Measurements from ENCODE around the gene ZCCHC10. TPM values are rescaled to one million over a fixed set of nuclear protein-coding genes. Genes with fewer than 3 reads are reported as not detected.
"Not testable (repeated sequence)": the region's sequence is repeated elsewhere in the genome, so short reads cannot be mapped to it uniquely, and the experiment has no call there.

ZCCHC10 gene
- total RNA-seq, 1 donor from 2014 or later, result 18.5 TPM

DNA sequence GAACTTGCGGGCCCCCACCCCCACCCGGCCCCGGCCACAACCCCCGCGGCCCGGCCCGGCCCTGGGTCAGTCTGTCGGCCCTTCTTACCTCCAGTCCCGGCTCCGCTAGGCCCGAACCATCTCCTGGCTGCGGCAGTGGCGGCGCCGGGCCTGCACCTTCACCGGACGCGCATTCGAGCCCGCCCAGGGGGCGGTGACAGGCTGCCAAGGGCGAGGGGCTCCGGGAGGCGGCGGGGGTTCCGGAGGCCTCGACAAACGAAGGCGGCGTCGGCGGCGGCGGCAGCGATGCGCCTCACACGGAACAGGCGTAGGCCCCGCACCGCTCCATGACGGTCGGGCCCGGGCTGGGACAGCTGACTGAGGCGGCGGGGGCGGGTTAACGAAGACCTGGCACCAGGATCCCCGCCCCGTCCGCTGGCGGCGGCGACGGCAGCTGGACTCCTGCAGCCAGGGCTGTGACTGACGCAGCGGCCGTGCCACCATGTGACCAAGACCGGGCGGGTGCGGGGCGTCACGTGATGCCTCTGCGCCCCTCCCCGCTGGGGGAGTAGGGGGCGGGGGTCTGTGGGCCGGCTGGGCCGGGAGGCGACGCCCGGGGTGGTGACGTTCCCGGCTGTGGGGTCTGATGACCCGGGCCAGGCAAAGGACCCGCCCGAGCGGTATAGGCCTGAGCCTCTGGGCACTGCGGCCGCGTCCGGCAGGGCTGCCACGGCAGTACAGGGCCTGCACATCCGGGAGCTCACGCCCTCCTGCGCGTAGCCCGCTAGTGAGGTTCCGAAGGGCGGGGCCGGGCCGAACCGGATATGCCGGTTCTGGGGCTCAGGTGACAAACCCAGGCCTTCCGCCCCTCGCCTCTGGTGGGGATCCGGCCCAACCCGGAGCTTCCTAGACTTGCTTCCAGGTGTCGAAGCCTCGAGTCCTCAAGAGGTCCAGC is 62.9 kb downstream of the ZCCHC10 start, which contains the start of gene AFF4:
TSS of gene AFF4 (minus strand) at position 464 of the 934 bp plus-strand sequence. CDS start 26,445 bp downstream, outside the sequence.
- H3K27me3 ChIP-seq (ENCODE audit: low read depth), result no peaks in the 10 kb centered on the region
- peak within 1 kb of the TSS; percentile 99 for H3K27ac ChIP-seq
- H3K4me3 ChIP-seq, result peak within 1 kb of the TSS; percentile 81
- H3K36me3 ChIP-seq, result no peaks in the 10 kb centered on the region
- ATAC-seq, result peak; percentile 97 to 99
- intact Hi-C loops (cut with DNase I), result no loop called here
- H3K4me1 ChIP-seq, result peaks cover 34% of the 10 kb centered on the region
- H3K9me3 ChIP-seq, result no peaks in the 10 kb centered on the region
- DNase-seq, result peak; percentile 99
- TF ChIP-seq, protein P1, sequence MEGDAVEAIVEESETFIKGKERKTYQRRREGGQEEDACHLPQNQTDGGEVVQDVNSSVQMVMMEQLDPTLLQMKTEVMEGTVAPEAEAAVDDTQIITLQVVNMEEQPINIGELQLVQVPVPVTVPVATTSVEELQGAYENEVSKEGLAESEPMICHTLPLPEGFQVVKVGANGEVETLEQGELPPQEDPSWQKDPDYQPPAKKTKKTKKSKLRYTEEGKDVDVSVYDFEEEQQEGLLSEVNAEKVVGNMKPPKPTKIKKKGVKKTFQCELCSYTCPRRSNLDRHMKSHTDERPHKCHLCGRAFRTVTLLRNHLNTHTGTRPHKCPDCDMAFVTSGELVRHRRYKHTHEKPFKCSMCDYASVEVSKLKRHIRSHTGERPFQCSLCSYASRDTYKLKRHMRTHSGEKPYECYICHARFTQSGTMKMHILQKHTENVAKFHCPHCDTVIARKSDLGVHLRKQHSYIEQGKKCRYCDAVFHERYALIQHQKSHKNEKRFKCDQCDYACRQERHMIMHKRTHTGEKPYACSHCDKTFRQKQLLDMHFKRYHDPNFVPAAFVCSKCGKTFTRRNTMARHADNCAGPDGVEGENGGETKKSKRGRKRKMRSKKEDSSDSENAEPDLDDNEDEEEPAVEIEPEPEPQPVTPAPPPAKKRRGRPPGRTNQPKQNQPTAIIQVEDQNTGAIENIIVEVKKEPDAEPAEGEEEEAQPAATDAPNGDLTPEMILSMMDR (IDR thresholded peaks at IDR 0.05), result no peak

DNA sequence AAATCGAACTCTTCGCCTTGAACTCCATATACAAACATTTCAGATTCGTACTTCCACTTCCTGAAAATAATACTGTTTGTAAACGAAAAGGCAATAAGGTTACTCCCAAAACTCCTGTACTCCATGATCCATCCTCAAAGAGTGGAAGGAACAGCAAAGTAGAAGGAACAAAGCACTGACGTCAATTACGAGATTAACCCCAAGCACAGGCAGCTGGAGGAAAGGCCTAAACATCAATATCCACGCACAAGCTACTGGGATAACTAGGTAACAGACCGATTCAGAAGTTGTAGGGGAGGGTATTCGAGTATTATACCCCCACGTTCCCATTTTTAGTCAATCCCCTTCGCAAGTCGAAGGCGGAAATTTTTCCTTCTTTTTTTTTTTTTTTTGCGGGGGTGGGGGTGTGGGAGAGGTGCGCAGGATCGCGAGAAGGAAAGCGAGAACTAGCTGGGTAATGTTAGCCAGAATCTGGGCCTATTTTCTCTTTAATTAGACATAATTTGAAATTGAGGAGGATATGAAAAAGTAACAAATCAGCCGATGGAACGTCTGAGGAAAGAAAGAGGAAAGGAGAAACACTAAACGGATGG is 63.8 kb downstream of the ZCCHC10 start:
- intact Hi-C loops (cut with DNase I), result no loop called here

DNA sequence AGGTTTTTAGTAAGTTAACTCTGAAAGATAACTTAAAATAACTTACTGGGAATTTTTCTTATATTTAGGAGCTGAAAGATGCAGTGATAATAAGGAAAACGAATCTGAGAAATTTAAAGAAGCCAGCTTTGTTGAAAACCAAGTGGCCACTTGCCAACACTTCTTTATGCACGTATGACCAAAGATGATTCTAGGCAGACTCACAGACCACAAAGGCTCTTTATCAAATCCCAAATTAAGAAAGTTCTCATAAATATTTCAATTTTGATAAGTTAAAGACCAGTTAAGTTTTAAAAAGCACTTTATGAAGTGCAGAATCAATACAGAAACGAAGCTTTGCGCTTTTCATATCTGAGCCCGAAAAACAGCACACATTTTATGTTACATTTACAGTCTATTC is 64.5 kb downstream of the ZCCHC10 start:
- Histone ChIP-seq H3K36me3 (peaks cover 6% of the 10 kb centered on the region), H3K4me3 (peak overlapping the region; percentile 81), H3K27ac (peak overlapping the region; percentile 99), H3K4me1 (peaks cover 40% of the 10 kb centered on the region), H3K9me3 (no peaks in the 10 kb centered on the region), H3K27me3 (ENCODE audit: low read depth) (no peaks in the 10 kb centered on the region)
- TF ChIP-seq, protein P1 (IDR thresholded peaks at IDR 0.05), result no peak
- intact Hi-C loops (cut with DNase I), result no loop called here
- DNase-seq, result no peak
- ATAC-seq, result no peak

More for the DNA sequence above, 63.8 kb downstream of the ZCCHC10 start:
- no peak for DNase-seq
- peak; percentile 28 to 61 for ATAC-seq
- Histone ChIP-seq H3K27ac (peak overlapping the region; percentile 99), H3K27me3 (ENCODE audit: low read depth) (no peaks in the 10 kb centered on the region), H3K36me3 (no peaks in the 10 kb centered on the region), H3K4me3 (peak overlapping the region; percentile 81), H3K9me3 (no peaks in the 10 kb centered on the region), H3K4me1 (peaks cover 36% of the 10 kb centered on the region)
- TF ChIP-seq, protein P1 (IDR thresholded peaks at IDR 0.05), result no peak

DNA sequence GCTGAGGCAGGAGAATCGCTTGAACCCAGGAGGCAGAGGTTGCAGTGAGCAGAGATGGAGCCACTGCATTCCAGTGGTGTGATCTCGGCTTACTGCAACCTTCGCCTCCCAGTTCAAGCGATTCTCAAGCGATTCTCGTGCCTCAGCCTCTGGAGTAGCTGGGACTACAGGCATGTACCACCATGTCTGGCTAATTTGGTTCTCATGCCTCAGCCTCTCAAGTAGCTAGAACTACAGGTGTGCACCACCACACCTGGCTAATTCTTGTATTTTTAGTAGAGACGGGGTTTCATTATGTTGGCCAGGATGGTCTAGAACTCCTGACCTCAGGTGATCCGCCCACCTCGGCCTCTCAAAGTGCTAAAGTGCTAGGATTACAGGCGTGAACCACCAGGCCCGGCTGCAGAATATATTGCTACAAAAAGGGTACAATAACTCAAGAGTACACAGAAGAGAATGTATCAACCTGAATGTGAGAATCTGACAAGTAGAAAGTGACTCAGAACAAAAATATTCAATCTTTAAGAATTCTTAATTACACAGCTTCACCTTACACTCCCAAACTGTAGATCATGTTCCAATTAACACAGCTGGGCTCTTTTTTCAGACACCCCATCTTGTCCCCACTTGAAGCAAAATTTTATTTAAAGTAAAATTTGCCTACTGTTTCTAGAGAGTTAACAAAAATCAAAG is 65.1 kb downstream of the ZCCHC10 start:
- H3K9me3 ChIP-seq; H3K36me3 ChIP-seq; DNase-seq; intact Hi-C loops (cut with DNase I); H3K27me3 ChIP-seq (ENCODE audit: low read depth); ATAC-seq: not testable (repeated sequence)
- peak overlapping the region; percentile 99 for H3K27ac ChIP-seq
- H3K4me3 ChIP-seq, result peak overlapping the region; percentile 81
- H3K4me1 ChIP-seq, result peaks cover 42% of the 10 kb centered on the region

DNA sequence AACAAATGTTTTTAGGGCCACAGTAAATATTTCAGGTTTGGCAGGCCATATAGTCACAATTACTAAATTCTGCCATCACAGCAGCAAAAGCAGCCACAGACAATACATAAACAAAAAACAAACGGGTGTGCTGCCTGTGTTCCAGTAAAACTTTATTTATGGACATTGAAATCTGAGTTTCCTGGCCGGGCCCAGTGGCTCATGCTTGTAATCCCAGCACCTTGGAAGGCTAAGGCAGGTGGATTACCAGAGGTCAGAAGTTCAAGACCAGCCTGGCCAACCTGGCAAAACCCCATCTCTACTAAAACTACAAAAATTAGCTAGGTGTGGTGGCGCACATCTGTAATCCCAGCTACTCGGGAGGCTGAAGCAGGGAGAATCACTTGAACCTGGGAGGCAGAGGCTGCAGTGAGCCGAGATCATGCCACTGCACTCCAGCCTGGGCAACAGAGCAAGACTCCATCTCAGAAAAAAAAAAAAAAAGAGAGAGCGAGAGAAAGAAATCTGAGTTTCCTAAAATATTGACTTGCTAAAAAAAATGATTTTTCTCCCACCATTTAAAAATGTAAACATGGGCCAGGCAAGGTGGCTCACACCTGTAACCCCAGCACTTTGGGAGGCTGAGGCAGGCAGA is 70.1 kb downstream of the ZCCHC10 start:
- DNase-seq; intact Hi-C loops (cut with DNase I); H3K27ac ChIP-seq; ATAC-seq; H3K4me3 ChIP-seq; H3K9me3 ChIP-seq; H3K27me3 ChIP-seq (ENCODE audit: low read depth): not testable (repeated sequence)
- H3K36me3 ChIP-seq, result peaks cover 13% of the 10 kb centered on the region
- peaks cover 54% of the 10 kb centered on the region for H3K4me1 ChIP-seq

DNA sequence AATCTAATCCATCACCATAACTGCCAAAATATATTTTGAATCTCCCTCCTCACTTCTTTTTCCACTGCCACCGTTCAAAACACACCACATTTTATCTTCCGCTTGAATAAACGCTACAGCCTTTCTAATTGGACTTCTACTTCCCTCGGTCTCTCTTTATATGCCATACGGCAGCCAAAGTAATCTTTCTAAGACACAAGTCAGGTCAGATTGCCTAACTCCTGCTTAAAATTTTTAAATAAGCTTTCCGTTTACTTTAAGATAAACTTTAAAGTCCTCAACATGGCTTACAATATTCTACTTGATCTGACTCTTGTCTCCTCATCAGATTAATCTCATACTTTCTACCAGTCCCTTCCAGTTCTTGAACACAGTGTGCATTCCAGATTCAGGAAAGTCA is 72.6 kb downstream of the ZCCHC10 start:
- H3K9me3 ChIP-seq, result no peaks in the 10 kb centered on the region

More for the DNA sequence above, 72.6 kb downstream of the ZCCHC10 start:
- H3K27me3 ChIP-seq (ENCODE audit: low read depth), result no peaks in the 10 kb centered on the region
- ATAC-seq (peak in 1 of 2 donors; percentile 9), DNase-seq (no peak)
- H3K36me3 ChIP-seq, result peaks cover 13% of the 10 kb centered on the region
- peaks cover 31% of the 10 kb centered on the region for H3K4me1 ChIP-seq
- no peak overlapping the region for H3K27ac ChIP-seq
- intact Hi-C loops (cut with DNase I), result no loop called here
- no peak overlapping the region for H3K4me3 ChIP-seq
- TF ChIP-seq, protein P1 (IDR thresholded peaks at IDR 0.05), result no peak
